Activated naive CD4-positive, alpha-beta T cell treated with anti-CD3 and anti-CD28 coated beads, Interleukin-2, amount 10 ng/mL, durations not matched to agents 7 days and 5 days (primary cell): ENCODE data around the gene SLC7A14.

Experiments used
- CTCF ChIA-PET: fragments of 350-600 bp; sonication (Branson Sonifier 250); formaldehyde crosslinking; loops from one replicate; lab custom pipeline; 2021; ENCODE audit warnings: antibody characterized with exemption; lab: Charles Lee
- DNase-seq: peaks from one replicate; pipeline ENCODE4 v3.0.0-alpha.2; 2020
- H3K27ac Mint-ChIP-seq: one replicate; pipeline ENCODE4 v1.8.0; 2021; ENCODE audit warnings: mild to moderate bottlenecking, moderate library complexity, mixed read lengths
- H3K27me3 Mint-ChIP-seq: one replicate; pipeline ENCODE4 v1.8.0; 2021; ENCODE audit warnings: mild to moderate bottlenecking, mixed read lengths
- H3K36me3 Mint-ChIP-seq: one replicate; pipeline ENCODE4 v1.8.0; 2021; ENCODE audit warnings: mixed read lengths
- H3K4me1 Mint-ChIP-seq: one replicate; pipeline ENCODE4 v1.8.0; 2021; ENCODE audit warnings: mixed read lengths
- H3K4me3 Mint-ChIP-seq: one replicate; pipeline ENCODE4 v1.8.0; 2021; ENCODE audit warnings: mild to moderate bottlenecking, moderate library complexity, mixed read lengths
- H3K9me3 Mint-ChIP-seq: one replicate; pipeline ENCODE4 v1.8.0; 2021; ENCODE audit warnings: mixed read lengths

SLC7A14 gene

GRCh38 chr3:170440344-170440743 lies 145.5 kb downstream of the SLC7A14 start:
- Mint-ChIP-seq H3K27ac (no peak overlapping the region), H3K9me3 (no peaks in the 10 kb centered on the region), H3K4me3 (no peak overlapping the region), H3K36me3 (no peaks in the 10 kb centered on the region), H3K27me3 (peaks cover 40% of the 10 kb centered on the region), H3K4me1 (no peaks in the 10 kb centered on the region)
- CTCF ChIA-PET: interaction anchor here (1.0 kb wide), 1 partner anchor 12 kb away, joined by 4 read pairs; no protein-coding TSS in a partner anchor
- DNase-seq: no peak

- Mint-ChIP-seq H3K9me3 (no peaks in the 10 kb centered on the region), H3K36me3 (no peaks in the 10 kb centered on the region), H3K27ac (no peak overlapping the region), H3K27me3 (peaks cover 40% of the 10 kb centered on the region), H3K4me3 (no peak overlapping the region), H3K4me1 (no peaks in the 10 kb centered on the region)
- DNase-seq: no peak
- CTCF ChIA-PET: no interaction called here
These were observed 147.0 kb downstream of the SLC7A14 start for GRCh38 chr3:170438836-170439235.

- H3K36me3 Mint-ChIP-seq: no peaks in the 10 kb centered on the region
- CTCF ChIA-PET: no interaction called here
- no peak overlapping the region for H3K27ac Mint-ChIP-seq
- no peaks in the 10 kb centered on the region for H3K9me3 Mint-ChIP-seq
- peaks cover 40% of the 10 kb centered on the region for H3K27me3 Mint-ChIP-seq
- no peak overlapping the region for H3K4me3 Mint-ChIP-seq
- DNase-seq: no peak
- H3K4me1 Mint-ChIP-seq: no peaks in the 10 kb centered on the region
These were observed 148.0 kb downstream of the SLC7A14 start for GRCh38 chr3:170437696-170438407.

DNA sequence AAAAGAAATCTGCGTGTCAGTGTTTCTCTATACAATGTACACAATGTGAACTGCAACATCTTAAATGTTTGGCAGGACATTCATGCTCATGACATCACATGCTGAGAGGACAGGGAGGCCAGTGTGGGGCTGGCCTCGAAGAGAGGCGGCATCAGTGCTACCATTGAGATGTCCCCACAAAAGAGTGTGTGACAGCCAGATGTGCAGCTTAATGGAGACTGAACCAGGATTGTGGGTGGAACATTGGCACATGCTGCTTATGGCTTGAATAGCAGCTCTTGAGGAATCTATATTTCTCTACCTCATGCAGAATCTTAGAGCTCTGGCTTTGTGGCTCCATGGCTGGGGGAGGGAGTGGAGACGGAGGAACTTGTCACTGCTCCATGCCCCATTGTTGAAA lies 148.7 kb downstream of the SLC7A14 start:
- Mint-ChIP-seq H3K4me1 (no peaks in the 10 kb centered on the region), H3K36me3 (no peaks in the 10 kb centered on the region), H3K9me3 (no peaks in the 10 kb centered on the region), H3K27me3 (peaks cover 39% of the 10 kb centered on the region), H3K27ac (no peak overlapping the region), H3K4me3 (no peak overlapping the region)
- DNase-seq: no peak
- CTCF ChIA-PET: no interaction called here

GRCh38 chr3:170436697-170437096 lies 149.2 kb downstream of the SLC7A14 start:
- Mint-ChIP-seq H3K36me3 (no peaks in the 10 kb centered on the region), H3K4me1 (no peaks in the 10 kb centered on the region), H3K9me3 (no peaks in the 10 kb centered on the region), H3K27me3 (peaks cover 37% of the 10 kb centered on the region), H3K27ac (no peak overlapping the region), H3K4me3 (no peak overlapping the region)
- DNase-seq: no peak
- CTCF ChIA-PET: no interaction called here

DNA sequence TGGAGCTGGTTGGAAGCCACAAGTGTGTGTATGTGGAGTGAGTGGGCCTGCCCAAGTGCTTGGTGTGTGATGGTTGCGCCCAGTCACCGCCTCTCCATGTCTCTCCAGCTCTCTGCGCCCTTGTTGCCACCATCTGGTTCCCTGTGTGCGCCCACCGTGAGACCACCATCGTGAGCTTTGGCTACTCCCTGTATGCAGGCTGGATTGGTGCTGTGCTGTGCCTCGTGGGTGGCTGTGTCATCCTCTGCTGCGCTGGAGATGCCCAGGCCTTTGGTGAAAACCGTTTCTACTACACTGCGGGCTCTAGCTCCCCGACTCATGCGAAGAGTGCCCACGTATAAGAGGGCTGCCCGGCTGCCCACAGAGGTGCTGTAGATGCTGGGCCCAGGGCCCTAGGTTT lies 153.5 kb downstream of the SLC7A14 start:
- Mint-ChIP-seq H3K4me1 (peaks cover 17% of the 10 kb centered on the region), H3K27me3 (peaks cover 22% of the 10 kb centered on the region), H3K4me3 (no peak overlapping the region), H3K36me3 (no peaks in the 10 kb centered on the region), H3K9me3 (no peaks in the 10 kb centered on the region), H3K27ac (no peak overlapping the region)
- DNase-seq: no peak
- CTCF ChIA-PET: interaction anchor here (1.1 kb wide), 1 partner anchor 15 kb away, joined by 3 read pairs; no protein-coding TSS in a partner anchor

- Mint-ChIP-seq H3K9me3 (no peaks in the 10 kb centered on the region), H3K27ac (no peak overlapping the region), H3K36me3 (no peaks in the 10 kb centered on the region), H3K4me1 (peaks cover 17% of the 10 kb centered on the region), H3K4me3 (no peak overlapping the region), H3K27me3 (peaks cover 18% of the 10 kb centered on the region)
- CTCF ChIA-PET: interaction anchor here (1.0 to 1.2 kb wide), 3 partner anchors 17 to 382 kb away, joined by 3 to 4 read pairs (median 3); no protein-coding TSS in a partner anchor
- no peak for DNase-seq
These were observed 154.8 kb downstream of the SLC7A14 start for GRCh38 chr3:170431054-170431453.

DNA sequence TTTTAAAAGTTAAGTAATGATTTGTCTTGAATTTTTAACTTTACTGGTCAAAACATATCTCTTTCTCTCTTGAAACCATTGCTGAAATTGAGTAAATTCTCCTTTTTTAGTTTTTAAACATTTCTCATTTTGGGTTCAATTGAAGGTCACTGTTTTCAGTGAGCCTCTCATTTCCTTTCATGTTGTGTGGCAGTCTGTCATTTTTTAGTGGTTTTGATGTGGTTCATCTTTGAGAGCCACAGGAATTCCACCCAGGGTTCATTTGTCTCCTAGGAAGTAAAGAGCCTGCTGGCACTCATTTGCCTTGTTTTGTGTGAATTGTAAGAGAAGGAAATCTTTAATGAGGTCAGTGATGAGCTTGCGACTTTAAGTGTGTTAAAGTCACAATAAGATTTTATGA lies 156.8 kb downstream of the SLC7A14 start:
- Mint-ChIP-seq H3K36me3 (no peaks in the 10 kb centered on the region), H3K9me3 (no peaks in the 10 kb centered on the region), H3K27me3 (peaks cover 35% of the 10 kb centered on the region), H3K4me1 (peaks cover 17% of the 10 kb centered on the region), H3K27ac (no peak overlapping the region), H3K4me3 (no peak overlapping the region)
- no peak for DNase-seq
- CTCF ChIA-PET: no interaction called here

GRCh38 chr3:170428095-170428494 lies 157.8 kb downstream of the SLC7A14 start:
- peaks cover 17% of the 10 kb centered on the region for H3K4me1 Mint-ChIP-seq
- no peak overlapping the region for H3K27ac Mint-ChIP-seq
- no peaks in the 10 kb centered on the region for H3K36me3 Mint-ChIP-seq
- H3K27me3 Mint-ChIP-seq: peaks cover 36% of the 10 kb centered on the region
- CTCF ChIA-PET: interaction anchor here (0.5 kb wide), 1 partner anchor 62 kb away, joined by 3 read pairs; no protein-coding TSS in a partner anchor
- H3K9me3 Mint-ChIP-seq: no peaks in the 10 kb centered on the region
- no peak for DNase-seq
- no peak overlapping the region for H3K4me3 Mint-ChIP-seq

DNA sequence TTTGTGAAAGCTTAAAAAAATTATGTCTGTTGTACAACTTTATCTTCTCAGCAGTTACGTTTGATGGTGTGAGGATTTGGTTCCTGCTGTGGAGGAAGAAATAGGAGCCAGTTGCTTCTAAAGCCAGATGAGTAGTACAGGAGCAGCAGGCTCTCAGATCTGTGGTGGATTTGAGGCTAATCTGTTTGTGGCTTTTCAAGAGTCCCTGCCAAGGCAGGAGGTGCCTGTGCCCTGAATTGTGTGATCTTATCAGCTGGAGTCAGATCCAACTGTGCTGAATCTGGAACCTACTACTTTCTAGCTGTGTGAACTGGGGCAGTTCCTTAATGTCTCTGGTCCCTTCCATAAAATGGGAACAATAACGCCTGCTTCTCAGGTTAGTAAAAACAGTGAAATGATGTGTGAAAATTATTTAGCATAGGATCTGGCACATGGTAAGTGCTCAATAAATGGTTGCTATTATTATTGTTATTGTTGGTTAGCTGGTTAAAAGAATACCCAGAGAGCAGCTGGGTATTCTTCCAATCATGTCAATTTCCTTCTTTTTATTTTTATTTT lies 159.6 kb downstream of the SLC7A14 start:
- CTCF ChIA-PET: no interaction called here

GRCh38 chr3:170425491-170426239 lies 160.2 kb downstream of the SLC7A14 start:
- Mint-ChIP-seq H3K27me3 (peaks cover 44% of the 10 kb centered on the region), H3K9me3 (no peaks in the 10 kb centered on the region), H3K36me3 (no peaks in the 10 kb centered on the region), H3K4me1 (peaks cover 17% of the 10 kb centered on the region), H3K4me3 (no peak overlapping the region), H3K27ac (no peak overlapping the region)
- no peak for DNase-seq
- CTCF ChIA-PET: no interaction called here

More for the DNA sequence above, 159.6 kb downstream of the SLC7A14 start:
- peaks cover 17% of the 10 kb centered on the region for H3K4me1 Mint-ChIP-seq
- H3K27ac Mint-ChIP-seq: no peak overlapping the region
- H3K9me3 Mint-ChIP-seq: no peaks in the 10 kb centered on the region
- no peak for DNase-seq
- no peaks in the 10 kb centered on the region for H3K36me3 Mint-ChIP-seq
- peaks cover 37% of the 10 kb centered on the region for H3K27me3 Mint-ChIP-seq
- H3K4me3 Mint-ChIP-seq: no peak overlapping the region

DNA sequence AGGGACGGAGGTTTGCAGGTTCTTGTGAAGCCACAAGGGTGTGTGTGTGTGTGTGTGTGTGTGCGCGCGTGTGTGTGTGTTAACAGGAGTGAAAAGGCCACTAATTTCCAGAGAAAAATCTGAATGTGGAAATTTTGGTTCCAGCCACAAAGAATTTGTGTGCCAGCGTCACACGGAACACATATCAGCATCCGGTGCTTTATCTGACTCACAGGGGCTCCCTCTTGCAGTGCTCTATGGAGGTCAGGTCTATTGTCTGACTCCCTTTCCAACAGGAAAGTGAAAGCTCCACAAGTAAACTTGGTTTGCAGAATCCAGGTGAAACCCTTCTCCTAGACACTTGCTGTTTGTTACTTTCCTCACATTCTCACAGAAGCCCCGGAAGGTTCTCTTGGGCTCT lies 161.0 kb downstream of the SLC7A14 start:
- peaks cover 23% of the 10 kb centered on the region for H3K4me1 Mint-ChIP-seq
- no peak overlapping the region for H3K4me3 Mint-ChIP-seq
- no peaks in the 10 kb centered on the region for H3K9me3 Mint-ChIP-seq
- no peak overlapping the region for H3K27ac Mint-ChIP-seq
- CTCF ChIA-PET: no interaction called here
- H3K27me3 Mint-ChIP-seq: peaks cover 44% of the 10 kb centered on the region
- no peaks in the 10 kb centered on the region for H3K36me3 Mint-ChIP-seq
- no peak for DNase-seq

- H3K4me3 Mint-ChIP-seq: no peak overlapping the region
- no peaks in the 10 kb centered on the region for H3K9me3 Mint-ChIP-seq
- no peak overlapping the region for H3K27ac Mint-ChIP-seq
- DNase-seq: no peak
- H3K4me1 Mint-ChIP-seq: peaks cover 15% of the 10 kb centered on the region
- H3K36me3 Mint-ChIP-seq: no peaks in the 10 kb centered on the region
- peaks cover 57% of the 10 kb centered on the region for H3K27me3 Mint-ChIP-seq
- CTCF ChIA-PET: interaction anchor here (1.0 kb wide), 1 partner anchor 9 kb away, joined by 3 read pairs; no protein-coding TSS in a partner anchor
These were observed 162.8 kb downstream of the SLC7A14 start for GRCh38 chr3:170423001-170423615.

- no peaks in the 10 kb centered on the region for H3K36me3 Mint-ChIP-seq
- H3K27me3 Mint-ChIP-seq: peaks cover 69% of the 10 kb centered on the region
- peaks cover 15% of the 10 kb centered on the region for H3K4me1 Mint-ChIP-seq
- no peak for DNase-seq
- CTCF ChIA-PET: no interaction called here
- H3K27ac Mint-ChIP-seq: no peak overlapping the region
- no peaks in the 10 kb centered on the region for H3K9me3 Mint-ChIP-seq
- H3K4me3 Mint-ChIP-seq: no peak overlapping the region
These were observed 164.1 kb downstream of the SLC7A14 start for GRCh38 chr3:170421758-170422157.
